ENCODE results near the gene NAT14.
A peak's percentile ranks its signal among the peaks of the same experiment; 100 is the strongest.

The NAT14 gene

DNA sequence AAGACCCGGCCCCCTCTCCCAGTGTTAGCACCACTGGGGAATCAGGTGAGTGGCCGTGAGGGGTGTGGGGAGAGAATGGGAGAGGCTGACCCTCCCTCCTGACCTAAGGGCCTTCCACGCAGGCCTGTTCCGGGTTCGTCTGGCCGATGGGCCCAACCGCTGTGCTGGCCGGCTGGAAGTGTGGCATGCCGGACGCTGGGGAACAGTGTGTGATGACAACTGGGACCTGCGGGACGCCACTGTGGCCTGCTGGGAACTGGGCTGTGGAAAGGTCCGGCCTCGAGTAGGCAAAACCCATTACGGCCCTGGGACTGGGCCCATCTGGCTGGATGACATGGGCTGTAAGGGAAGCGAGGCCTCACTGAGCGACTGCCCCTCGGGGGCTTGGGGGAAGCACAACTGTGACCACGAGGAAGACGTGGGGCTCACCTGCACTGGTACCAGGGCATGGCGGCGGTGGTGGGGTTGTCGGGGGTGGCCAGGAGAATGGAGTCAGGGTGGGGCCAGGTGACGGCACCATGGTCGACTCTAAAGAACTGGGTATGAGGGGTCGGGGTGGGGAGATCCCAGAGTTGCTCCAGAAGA lies 15.5 kb downstream of the NAT14 start:
- H3K27ac Mint-ChIP-seq = no peak overlapping the region
- no peaks in the 10 kb centered on the region for H3K27me3 Mint-ChIP-seq
- ATAC-seq (replicated peaks) (no peak), DNase-seq (no peak)
- H3K9me3 Mint-ChIP-seq = no peaks in the 10 kb centered on the region
- H3K4me1 Mint-ChIP-seq (ENCODE audit: low read depth in 2 of 2) = peaks cover 9 to 13% of the 10 kb centered on the region in 2 donors
- no peak overlapping the region for H3K4me3 Mint-ChIP-seq
- H3K36me3 Mint-ChIP-seq (ENCODE audit: insufficient read depth) = peaks cover 3% of the 10 kb centered on the region

DNA sequence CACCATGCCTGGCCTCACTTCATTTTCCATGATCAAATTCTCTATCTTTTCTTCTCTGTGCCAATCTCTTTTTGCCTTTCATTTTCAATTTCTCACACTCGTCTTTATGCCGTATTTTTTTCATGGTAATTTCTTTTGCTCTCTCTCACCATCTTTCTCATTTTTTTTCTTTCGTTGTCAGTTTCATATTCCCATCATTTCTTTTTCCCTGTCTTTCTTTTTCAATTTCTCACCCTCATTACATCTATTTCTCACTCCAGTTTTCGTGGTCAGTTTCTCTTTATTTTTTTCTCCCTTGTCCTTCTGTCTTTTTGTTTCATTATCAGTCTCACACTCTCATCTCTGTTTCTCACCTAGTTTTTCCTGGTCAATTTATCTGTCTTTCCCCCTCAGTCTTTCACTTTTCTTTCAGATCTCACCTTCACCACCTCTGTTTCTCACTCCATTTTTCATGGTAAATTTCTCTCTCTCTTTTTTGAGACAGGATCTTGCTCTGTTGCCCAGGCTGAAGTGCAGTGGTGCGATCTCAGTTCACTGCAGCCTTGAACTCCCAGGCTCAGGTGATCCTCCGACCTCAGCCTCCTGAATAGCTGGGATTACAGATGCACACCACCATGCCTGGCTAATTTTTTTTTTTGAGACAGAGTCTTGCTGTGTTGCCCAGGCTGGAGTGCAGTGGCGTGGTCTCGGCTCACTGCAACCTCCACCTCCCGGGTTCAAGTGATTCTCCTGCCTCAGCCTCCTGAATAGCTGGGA lies 17.4 kb downstream of the NAT14 start:
- peak overlapping the region in 1 of 2 donors; percentile 83 for H3K27ac Mint-ChIP-seq
- H3K27me3 Mint-ChIP-seq = peaks cover under 1 to 2% of the 10 kb centered on the region in 2 donors
- peaks cover 9 to 13% of the 10 kb centered on the region in 2 donors for H3K4me1 Mint-ChIP-seq (ENCODE audit: low read depth in 2 of 2)
- no peaks in the 10 kb centered on the region for H3K9me3 Mint-ChIP-seq
- DNase-seq (no peak), ATAC-seq (replicated peaks) (no peak)
- peak overlapping the region in 1 of 2 donors; percentile 4 for H3K4me3 Mint-ChIP-seq
- peaks cover 3% of the 10 kb centered on the region for H3K36me3 Mint-ChIP-seq (ENCODE audit: insufficient read depth)

DNA sequence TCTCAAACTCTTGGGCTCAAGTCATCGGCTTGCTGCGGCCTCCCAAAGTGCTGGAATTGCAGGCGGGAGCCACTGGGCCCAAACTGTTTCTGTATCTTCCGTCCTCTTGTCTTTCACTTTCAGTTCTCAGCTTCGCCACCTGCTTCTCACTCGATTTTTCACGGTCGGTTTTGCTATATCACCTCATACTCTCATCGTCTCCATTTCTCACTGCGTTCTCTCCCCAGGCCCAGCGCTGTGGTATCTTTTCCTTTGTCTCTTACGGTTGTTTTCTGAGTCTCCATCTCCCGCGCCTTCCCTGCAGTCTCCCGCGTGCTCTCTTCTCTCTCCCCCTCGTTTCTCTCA lies 18.1 kb downstream of the NAT14 start:
- H3K4me1 Mint-ChIP-seq (ENCODE audit: low read depth in 2 of 2) = peaks cover 9 to 13% of the 10 kb centered on the region in 2 donors
- H3K36me3 Mint-ChIP-seq (ENCODE audit: insufficient read depth) = peaks cover 3% of the 10 kb centered on the region
- peaks cover 8 to 9% of the 10 kb centered on the region in 2 donors for H3K27me3 Mint-ChIP-seq
- H3K9me3 Mint-ChIP-seq = no peaks in the 10 kb centered on the region
- peak overlapping the region; percentile 83 to 89 for H3K27ac Mint-ChIP-seq
- no peak for ATAC-seq (replicated peaks)
- DNase-seq = no peak
- peak overlapping the region; percentile 77 to 87 for H3K4me3 Mint-ChIP-seq

DNA sequence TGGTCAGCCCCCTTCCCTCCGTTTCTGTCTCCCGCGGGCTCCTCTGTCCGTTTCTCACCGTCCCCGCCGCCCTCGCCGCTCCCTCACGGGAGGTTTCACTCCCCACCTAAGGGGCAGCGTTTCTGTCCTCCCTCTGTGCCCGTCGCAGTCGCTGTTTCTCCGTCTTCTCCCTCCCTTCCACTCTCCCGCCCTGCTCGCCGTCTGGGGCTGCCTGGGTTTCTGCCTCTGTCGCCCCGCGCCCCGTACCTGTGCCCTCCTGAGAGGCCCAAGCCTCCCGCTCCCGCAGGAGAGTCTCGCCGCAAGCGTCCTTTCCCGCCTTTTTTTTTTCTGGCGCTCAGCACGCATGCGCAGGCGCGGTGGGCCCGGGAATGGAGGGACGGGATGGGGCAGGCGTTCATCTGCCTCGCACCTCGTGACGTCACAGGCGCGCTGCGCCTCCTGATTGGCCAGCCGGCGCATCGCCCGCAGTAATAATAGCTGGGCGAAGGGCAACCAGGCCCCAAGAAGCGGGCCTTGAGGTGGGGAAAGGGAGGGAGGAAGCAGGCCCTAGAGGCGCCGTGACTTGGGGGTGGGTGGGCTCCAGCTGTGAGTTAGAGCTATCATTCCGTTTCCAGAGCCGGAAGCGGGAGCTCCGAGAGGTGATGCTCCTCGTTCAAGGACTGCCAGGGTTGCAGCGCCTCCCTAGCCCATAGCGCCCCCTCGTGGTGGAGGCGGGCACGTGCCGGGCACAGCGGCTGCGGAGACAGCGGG lies 18.7 kb downstream of the NAT14 start:
- Mint-ChIP-seq H3K27me3 (peaks cover 9 to 12% of the 10 kb centered on the region in 2 donors), H3K4me3 (peak overlapping the region; percentile 77 to 87), H3K36me3 (ENCODE audit: insufficient read depth) (peaks cover 3% of the 10 kb centered on the region), H3K27ac (peak overlapping the region; percentile 83 to 89), H3K4me1 (ENCODE audit: low read depth in 2 of 2) (peaks cover 9 to 13% of the 10 kb centered on the region in 2 donors), H3K9me3 (no peaks in the 10 kb centered on the region)
- DNase-seq = peak; percentile 93 to 95 (median 94)
- ATAC-seq (replicated peaks) = peak; percentile 95

DNA sequence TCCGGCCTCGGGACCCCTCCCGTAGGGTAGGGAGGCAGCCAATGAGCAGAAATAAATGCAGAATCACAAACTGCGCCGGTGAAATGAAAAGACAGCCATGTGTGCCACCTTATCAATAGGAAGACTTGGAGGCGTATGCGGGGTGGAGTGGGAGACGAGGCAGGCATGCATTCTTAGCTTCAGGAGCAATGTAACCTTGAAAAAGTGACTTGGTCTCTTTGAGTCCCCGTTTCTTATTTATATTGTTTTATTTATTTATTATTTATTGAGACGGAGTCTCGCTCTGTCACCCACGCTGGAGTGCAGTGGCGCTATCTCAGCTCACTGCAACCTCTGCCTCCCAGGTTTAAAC lies 19.2 kb downstream of the NAT14 start:
- DNase-seq = no peak
- Mint-ChIP-seq H3K4me3 (peak overlapping the region; percentile 77 to 87), H3K36me3 (ENCODE audit: insufficient read depth) (peaks cover 3% of the 10 kb centered on the region), H3K27ac (peak overlapping the region; percentile 83 to 89), H3K27me3 (peaks cover 12% of the 10 kb centered on the region in 2 donors), H3K4me1 (ENCODE audit: low read depth in 2 of 2) (peaks cover 9 to 13% of the 10 kb centered on the region in 2 donors), H3K9me3 (no peaks in the 10 kb centered on the region)
- no peak for ATAC-seq (replicated peaks)

DNA sequence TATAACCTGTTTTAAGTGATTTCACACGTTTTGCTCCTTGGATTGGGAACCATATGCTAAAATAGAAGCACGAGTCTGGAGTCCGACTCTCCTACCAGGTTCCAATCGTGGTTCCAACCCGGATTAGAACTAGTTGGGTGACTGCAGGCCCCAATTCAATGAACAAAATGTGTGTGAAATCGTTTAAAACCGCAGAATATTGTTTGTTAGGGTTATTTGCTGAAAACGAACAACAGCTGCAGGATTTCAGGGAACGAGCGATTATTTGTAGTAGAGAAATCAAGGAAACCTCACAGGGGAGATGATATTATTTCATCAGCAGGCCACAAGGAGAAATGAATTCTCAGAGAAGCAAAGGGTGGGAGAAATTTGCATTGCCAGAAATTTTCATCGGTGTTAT lies 20.0 kb downstream of the NAT14 start:
- H3K4me1 Mint-ChIP-seq (ENCODE audit: low read depth in 2 of 2) = peaks cover 9 to 13% of the 10 kb centered on the region in 2 donors
- H3K27ac Mint-ChIP-seq = no peak overlapping the region
- DNase-seq (no peak), ATAC-seq (replicated peaks) (no peak)
- H3K4me3 Mint-ChIP-seq = no peak overlapping the region
- H3K27me3 Mint-ChIP-seq = peaks cover 12 to 15% of the 10 kb centered on the region in 2 donors
- peaks cover 3% of the 10 kb centered on the region for H3K36me3 Mint-ChIP-seq (ENCODE audit: insufficient read depth)
- no peaks in the 10 kb centered on the region for H3K9me3 Mint-ChIP-seq

DNA sequence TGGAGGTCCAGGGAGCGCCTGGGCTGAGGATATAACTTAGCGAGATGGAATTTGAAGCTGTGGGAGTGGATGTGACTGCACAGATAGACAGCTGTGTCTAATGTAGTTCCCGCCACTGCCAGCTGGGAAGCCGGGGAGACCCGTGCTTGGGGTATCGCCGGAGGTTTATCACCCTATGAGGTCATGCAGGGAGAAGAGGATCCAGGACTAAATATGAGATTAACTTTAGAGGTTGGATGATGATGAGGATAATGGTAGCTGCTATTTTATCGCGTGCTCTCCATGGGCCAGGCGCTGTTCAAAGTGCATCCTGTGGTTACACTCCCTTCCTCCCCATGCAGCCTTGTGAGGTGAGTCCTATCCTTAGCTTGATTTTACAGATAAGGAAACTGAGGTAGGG lies 23.1 kb downstream of the NAT14 start:
- Mint-ChIP-seq H3K9me3 (no peaks in the 10 kb centered on the region), H3K27ac (no peak overlapping the region), H3K27me3 (peaks cover 37 to 39% of the 10 kb centered on the region in 2 donors), H3K36me3 (ENCODE audit: insufficient read depth) (peaks cover 4% of the 10 kb centered on the region), H3K4me3 (no peak overlapping the region), H3K4me1 (ENCODE audit: low read depth in 2 of 2) (peaks cover 9 to 11% of the 10 kb centered on the region in 2 donors)
- DNase-seq = no peak
- no peak for ATAC-seq (replicated peaks)

DNA sequence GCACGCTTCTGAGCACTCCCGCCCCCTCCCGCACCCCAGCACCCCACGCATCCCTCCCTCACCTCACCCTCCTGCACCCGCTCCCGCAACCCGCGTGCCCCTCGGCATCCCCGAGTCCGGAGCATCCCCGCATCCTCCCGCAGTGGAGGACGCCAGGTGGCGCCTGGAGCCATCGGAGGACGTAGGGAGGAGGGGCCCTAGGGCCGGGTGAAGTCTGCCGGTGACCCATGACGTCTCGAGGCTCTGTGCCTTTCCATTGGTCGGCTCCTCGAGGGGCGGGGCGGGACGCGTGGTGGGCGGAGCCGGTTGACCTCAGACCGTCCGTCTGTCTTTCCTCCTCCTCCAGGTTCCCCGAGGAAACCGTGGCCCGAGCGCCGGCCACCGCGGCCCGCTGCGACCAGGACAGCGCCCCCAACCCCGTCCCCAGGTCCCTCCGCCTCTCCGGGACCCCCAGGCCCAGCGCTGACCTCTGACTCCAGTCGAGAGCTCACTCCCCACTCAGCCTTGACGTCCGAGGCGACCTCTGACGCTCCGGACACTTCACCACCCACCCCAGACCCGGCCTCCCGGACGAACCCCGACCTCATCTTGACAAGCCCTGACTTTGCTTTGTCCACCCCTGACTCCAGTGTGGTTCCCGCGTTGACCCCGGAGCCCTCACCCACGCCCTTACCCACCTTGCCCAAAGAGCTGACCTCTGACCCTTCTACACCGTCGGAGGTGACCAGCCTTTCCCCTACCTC lies 32.1 kb downstream of the NAT14 start:
- peaks cover 4% of the 10 kb centered on the region for H3K36me3 Mint-ChIP-seq (ENCODE audit: insufficient read depth)
- H3K27me3 Mint-ChIP-seq = peaks cover 12 to 21% of the 10 kb centered on the region in 2 donors
- H3K9me3 Mint-ChIP-seq = no peaks in the 10 kb centered on the region
- H3K4me3 Mint-ChIP-seq = peak overlapping the region; percentile 65 to 71
- H3K27ac Mint-ChIP-seq = peak overlapping the region; percentile 76 to 79
- ATAC-seq (replicated peaks) (peak; percentile 100), DNase-seq (peak; percentile 86 to 89 (median 87))
- peaks cover 3 to 4% of the 10 kb centered on the region in 2 donors for H3K4me1 Mint-ChIP-seq (ENCODE audit: low read depth in 2 of 2)

DNA sequence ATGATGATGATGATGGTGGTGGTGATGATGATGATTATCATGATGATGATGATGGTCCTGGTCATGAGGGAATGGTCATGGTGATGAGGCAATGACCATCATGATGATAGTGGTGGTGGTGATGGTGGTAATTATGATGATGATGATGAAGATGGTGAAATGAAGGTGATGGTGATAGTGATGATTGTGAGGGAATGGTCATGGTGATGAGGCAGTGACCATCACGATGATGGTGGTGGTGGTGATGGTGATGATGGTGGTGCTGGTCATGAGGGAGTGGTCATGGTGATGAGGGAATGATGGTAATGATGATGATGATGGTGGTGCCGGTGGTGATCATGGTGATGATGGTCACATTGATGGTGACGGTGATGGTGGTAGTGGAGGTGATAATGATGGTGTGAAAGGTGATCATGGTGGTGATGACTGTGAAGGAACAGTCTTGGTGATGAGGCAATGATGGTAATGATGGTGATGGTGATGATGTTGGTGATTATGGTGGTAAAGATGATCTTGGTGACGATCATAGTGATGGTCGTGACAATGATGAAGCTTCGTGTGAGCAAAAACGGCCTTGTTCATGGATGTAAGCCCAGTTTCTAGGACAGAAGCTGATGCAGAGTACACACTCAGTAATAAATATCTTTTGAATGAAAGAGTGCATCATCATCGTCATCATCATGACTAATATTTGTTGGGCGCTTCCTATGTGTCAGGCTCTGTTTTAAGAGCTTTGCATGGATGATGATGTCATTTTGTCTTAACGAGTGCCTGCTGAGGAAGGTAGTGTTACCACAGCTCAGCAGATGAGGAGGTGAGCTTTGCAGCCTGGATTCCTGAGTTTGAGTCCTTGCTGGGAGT lies 34.7 kb downstream of the NAT14 start:
- no peak for DNase-seq
- H3K27ac Mint-ChIP-seq = no peak overlapping the region
- H3K4me1 Mint-ChIP-seq (ENCODE audit: low read depth in 2 of 2) = peaks cover 3 to 4% of the 10 kb centered on the region in 2 donors
- no peak overlapping the region for H3K4me3 Mint-ChIP-seq
- H3K36me3 Mint-ChIP-seq (ENCODE audit: insufficient read depth) = peaks cover 4% of the 10 kb centered on the region
- H3K27me3 Mint-ChIP-seq = no peaks in the 10 kb centered on the region
- no peak for ATAC-seq (replicated peaks)
- H3K9me3 Mint-ChIP-seq = no peaks in the 10 kb centered on the region

DNA sequence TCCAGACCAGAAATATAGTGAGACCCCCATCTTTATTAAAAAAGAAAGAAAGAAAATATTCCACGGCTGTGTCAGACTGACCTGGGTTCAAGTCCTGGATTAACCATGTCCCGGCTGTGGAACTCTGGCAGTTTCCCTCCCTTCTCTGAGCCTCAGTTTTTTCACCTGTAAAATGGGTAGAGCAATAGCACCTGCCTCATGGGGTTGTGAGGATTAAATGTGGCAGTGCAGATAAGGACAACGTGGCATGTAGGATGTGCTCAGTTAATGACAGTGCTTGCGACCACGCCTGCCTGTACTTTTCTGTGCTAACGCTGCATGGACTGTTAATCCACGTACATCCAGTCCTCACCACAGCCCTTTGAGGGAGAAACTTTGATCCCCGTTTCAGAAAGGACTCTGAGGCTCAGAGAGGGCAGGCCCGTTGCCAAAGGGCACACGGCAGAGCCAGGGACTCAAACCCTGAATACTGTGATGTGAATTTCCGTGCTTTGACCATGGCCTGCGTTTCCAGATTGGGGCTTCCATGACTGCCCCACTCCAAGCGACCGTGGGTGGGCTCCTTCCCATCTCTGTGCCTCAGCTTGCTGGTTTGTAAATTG lies 35.8 kb downstream of the NAT14 start:
- no peaks in the 10 kb centered on the region for H3K27me3 Mint-ChIP-seq
- H3K4me1 Mint-ChIP-seq (ENCODE audit: low read depth in 2 of 2) = peaks cover 3 to 4% of the 10 kb centered on the region in 2 donors
- no peak for ATAC-seq (replicated peaks)
- peaks cover 4% of the 10 kb centered on the region for H3K36me3 Mint-ChIP-seq (ENCODE audit: insufficient read depth)
- no peak overlapping the region for H3K27ac Mint-ChIP-seq
- DNase-seq = no peak
- H3K4me3 Mint-ChIP-seq = no peak overlapping the region
- H3K9me3 Mint-ChIP-seq = no peaks in the 10 kb centered on the region

DNA sequence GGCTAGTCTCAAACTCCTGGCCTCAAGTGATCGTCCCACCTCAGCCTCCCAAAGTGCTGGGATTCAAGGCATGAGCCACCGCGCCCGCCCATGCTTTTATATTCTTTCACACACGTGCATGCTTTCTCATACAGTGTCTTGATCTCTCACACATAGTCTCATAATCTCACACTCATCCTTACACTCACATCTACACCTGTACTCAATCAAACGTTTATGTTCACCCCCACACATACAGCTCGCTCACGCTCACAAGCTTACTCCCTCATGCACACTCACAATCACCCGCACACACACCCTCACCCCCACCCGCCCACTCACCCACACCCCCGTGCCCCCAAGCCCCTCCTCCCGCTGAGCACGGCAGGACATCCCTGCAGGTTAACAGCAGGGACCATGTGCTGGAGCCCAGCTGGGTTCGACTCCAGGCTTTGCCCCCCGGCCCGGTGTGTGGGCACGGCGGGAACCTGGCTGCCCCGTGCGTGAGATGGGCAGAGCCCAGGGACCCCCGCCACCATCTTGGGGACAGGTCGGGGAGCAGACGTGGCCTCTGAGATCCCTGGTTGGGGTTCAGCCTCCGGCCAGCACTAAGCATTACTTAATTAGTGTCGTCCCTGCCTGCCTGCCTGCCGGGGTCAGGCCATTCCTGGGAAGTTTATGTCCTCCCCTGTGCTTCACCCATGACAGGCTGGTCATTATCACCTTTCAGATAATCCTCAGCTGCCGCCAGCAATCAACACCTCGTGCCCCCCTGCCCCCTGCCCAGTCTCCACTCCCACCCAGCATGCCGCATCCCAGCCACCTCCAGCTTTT lies 40.5 kb downstream of the NAT14 start:
- Mint-ChIP-seq H3K9me3 (no peaks in the 10 kb centered on the region), H3K4me3 (no peak overlapping the region), H3K36me3 (ENCODE audit: insufficient read depth) (peaks cover 4% of the 10 kb centered on the region), H3K27me3 (no peaks in the 10 kb centered on the region), H3K27ac (no peak overlapping the region), H3K4me1 (ENCODE audit: low read depth in 2 of 2) (no peaks in the 10 kb centered on the region)
- no peak for DNase-seq
- ATAC-seq (replicated peaks) = no peak

Data from effector memory CD8-positive, alpha-beta T cell (primary cell).